Chondrocyte (in vitro differentiated cells): ENCODE results near the gene CETN3. TPM values are rescaled to one million over a fixed set of nuclear protein-coding genes. Genes with fewer than 3 reads are reported as not detected.

Experiments
- DNase-seq: peaks from one replicate; pipeline ENCODE4 v3.0.0; 2021; ENCODE audit warnings: mixed read lengths, low spot score
- H3K27ac Mint-ChIP-seq: one replicate; pipeline ENCODE4 v1.8.0; 2021; ENCODE audit warnings: mild to moderate bottlenecking, moderate library complexity, mixed read lengths; ENCODE audit not compliant: unreplicated experiment
- H3K27me3 Mint-ChIP-seq: 2 replicates; pipeline ENCODE4 v1.8.0; 2021; ENCODE audit warnings: low read depth, mixed read lengths
- H3K36me3 Mint-ChIP-seq: 2 replicates; pipeline ENCODE4 v1.8.0; 2021; ENCODE audit warnings: low read depth, mixed read lengths
- H3K4me1 Mint-ChIP-seq: 2 replicates; pipeline ENCODE4 v1.8.0; 2021; ENCODE audit warnings: low read depth, mild to moderate bottlenecking, mixed read lengths
- H3K4me3 Mint-ChIP-seq: one replicate; pipeline ENCODE4 v1.8.0; 2021; ENCODE audit warnings: mild to moderate bottlenecking, moderate library complexity, mixed read lengths; ENCODE audit not compliant: unreplicated experiment
- H3K9me3 Mint-ChIP-seq: 2 replicates; pipeline ENCODE4 v1.8.0; 2021; ENCODE audit warnings: low read depth, mixed read lengths
- total RNA-seq: library from RNA; stranded (reverse); gene quantifications from 3 replicates; pipeline ENCODE4 v1.2.1, GENCODE V29; 2021
- TF ChIP-seq, protein P1 (sequence below): fragments of 200-600 bp; sonication (generic); IDR thresholded peaks from 2 replicates; pipeline ENCODE4 v1.5.0; 2021; ENCODE audit warnings: antibody characterized with exemption, mild to moderate bottlenecking, moderate library complexity

The CETN3 gene
- total RNA-seq, 1 donor from 2014 or later = 13.9 TPM

DNA sequence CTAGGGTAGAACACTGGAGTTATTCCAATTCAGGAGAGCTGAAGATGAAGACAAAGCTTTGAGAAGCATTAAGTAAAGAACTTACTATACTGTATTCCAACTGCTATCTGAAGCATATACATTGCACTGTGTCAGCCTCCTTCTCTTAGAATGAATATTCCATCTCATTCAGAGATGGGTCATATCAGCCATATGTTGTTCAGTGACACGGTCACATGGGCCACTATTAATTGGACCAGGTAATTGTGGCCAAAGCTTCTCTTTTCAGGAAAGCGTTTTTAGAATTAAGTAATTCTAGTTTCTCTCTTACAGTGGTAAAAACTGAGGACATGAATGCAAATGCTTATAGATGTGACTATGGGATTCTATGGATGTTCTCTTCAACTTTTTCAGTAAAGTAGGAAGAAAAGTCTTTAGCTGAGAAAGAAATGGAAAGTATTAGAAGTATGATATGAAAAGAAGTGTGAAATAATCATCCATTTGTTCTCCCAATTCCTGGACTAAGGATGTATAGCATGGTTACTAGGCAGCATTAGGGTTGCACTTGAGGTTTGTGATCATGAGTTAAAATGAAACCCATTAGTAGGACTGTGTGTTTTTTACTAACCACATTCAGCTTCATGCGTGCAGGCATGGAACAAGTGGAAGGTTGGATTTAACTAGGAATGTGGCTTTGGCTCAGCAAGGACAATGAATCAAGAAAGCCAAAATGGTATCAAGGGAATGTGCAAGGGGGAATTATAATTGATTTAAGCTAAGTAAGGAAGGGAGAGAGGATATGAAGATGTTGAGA lies 40.9 kb downstream of the CETN3 start:
- TF ChIP-seq, protein P1, sequence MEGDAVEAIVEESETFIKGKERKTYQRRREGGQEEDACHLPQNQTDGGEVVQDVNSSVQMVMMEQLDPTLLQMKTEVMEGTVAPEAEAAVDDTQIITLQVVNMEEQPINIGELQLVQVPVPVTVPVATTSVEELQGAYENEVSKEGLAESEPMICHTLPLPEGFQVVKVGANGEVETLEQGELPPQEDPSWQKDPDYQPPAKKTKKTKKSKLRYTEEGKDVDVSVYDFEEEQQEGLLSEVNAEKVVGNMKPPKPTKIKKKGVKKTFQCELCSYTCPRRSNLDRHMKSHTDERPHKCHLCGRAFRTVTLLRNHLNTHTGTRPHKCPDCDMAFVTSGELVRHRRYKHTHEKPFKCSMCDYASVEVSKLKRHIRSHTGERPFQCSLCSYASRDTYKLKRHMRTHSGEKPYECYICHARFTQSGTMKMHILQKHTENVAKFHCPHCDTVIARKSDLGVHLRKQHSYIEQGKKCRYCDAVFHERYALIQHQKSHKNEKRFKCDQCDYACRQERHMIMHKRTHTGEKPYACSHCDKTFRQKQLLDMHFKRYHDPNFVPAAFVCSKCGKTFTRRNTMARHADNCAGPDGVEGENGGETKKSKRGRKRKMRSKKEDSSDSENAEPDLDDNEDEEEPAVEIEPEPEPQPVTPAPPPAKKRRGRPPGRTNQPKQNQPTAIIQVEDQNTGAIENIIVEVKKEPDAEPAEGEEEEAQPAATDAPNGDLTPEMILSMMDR = no peak
- H3K27ac Mint-ChIP-seq = no peak overlapping the region

GRCh38 chr5:90367879-90368278 lies 41.7 kb downstream of the CETN3 start:
- Mint-ChIP-seq H3K4me3 (no peak overlapping the region), H3K27ac (no peak overlapping the region), H3K27me3 (peaks cover 11% of the 10 kb centered on the region), H3K36me3 (no peaks in the 10 kb centered on the region), H3K9me3 (peaks cover 10% of the 10 kb centered on the region), H3K4me1 (no peaks in the 10 kb centered on the region)
- TF ChIP-seq, protein P1 = no peak
- no peak for DNase-seq

More for the DNA sequence above, 40.9 kb downstream of the CETN3 start:
- Mint-ChIP-seq H3K4me3 (no peak overlapping the region), H3K27me3 (peaks cover 11% of the 10 kb centered on the region), H3K9me3 (peaks cover 10% of the 10 kb centered on the region), H3K4me1 (no peaks in the 10 kb centered on the region), H3K36me3 (no peaks in the 10 kb centered on the region)
- no peak for DNase-seq

- Mint-ChIP-seq H3K9me3 (peaks cover 8% of the 10 kb centered on the region), H3K4me3 (no peak overlapping the region), H3K27me3 (peaks cover 11% of the 10 kb centered on the region), H3K4me1 (no peaks in the 10 kb centered on the region), H3K36me3 (no peaks in the 10 kb centered on the region), H3K27ac (no peak overlapping the region)
- TF ChIP-seq, protein P1 = no peak
- DNase-seq = no peak
Observed at GRCh38 chr5:90366948-90367347, 42.6 kb downstream of the CETN3 start.

GRCh38 chr5:90365328-90365727 lies 44.2 kb downstream of the CETN3 start:
- TF ChIP-seq, protein P1 = no peak
- no peak for DNase-seq
- Mint-ChIP-seq H3K4me1 (no peaks in the 10 kb centered on the region), H3K27ac (no peak overlapping the region), H3K4me3 (no peak overlapping the region), H3K36me3 (no peaks in the 10 kb centered on the region), H3K9me3 (peaks cover 2% of the 10 kb centered on the region), H3K27me3 (peaks cover 11% of the 10 kb centered on the region)

GRCh38 chr5:90359073-90359920 lies 50.3 kb downstream of the CETN3 start:
- H3K9me3 Mint-ChIP-seq = no peaks in the 10 kb centered on the region
- no peak overlapping the region for H3K4me3 Mint-ChIP-seq
- no peaks in the 10 kb centered on the region for H3K27me3 Mint-ChIP-seq
- no peaks in the 10 kb centered on the region for H3K4me1 Mint-ChIP-seq
- no peak for DNase-seq
- no peak overlapping the region for H3K27ac Mint-ChIP-seq
- TF ChIP-seq, protein P1 = no peak
- no peaks in the 10 kb centered on the region for H3K36me3 Mint-ChIP-seq
